NCI-H2227 treated with DMSO at 0.1 percent for 48 hours (cell line): ENCODE data around the gene RASAL3.
"Not testable (repeated sequence)": the region's sequence is repeated elsewhere in the genome, so short reads cannot be mapped to it uniquely, and the experiment has no call there.

Experiments used
- DNase-seq: peaks from one replicate; lab custom pipeline; 2025; lab: John Stamatoyannopoulos, UW

Gene RASAL3

DNA sequence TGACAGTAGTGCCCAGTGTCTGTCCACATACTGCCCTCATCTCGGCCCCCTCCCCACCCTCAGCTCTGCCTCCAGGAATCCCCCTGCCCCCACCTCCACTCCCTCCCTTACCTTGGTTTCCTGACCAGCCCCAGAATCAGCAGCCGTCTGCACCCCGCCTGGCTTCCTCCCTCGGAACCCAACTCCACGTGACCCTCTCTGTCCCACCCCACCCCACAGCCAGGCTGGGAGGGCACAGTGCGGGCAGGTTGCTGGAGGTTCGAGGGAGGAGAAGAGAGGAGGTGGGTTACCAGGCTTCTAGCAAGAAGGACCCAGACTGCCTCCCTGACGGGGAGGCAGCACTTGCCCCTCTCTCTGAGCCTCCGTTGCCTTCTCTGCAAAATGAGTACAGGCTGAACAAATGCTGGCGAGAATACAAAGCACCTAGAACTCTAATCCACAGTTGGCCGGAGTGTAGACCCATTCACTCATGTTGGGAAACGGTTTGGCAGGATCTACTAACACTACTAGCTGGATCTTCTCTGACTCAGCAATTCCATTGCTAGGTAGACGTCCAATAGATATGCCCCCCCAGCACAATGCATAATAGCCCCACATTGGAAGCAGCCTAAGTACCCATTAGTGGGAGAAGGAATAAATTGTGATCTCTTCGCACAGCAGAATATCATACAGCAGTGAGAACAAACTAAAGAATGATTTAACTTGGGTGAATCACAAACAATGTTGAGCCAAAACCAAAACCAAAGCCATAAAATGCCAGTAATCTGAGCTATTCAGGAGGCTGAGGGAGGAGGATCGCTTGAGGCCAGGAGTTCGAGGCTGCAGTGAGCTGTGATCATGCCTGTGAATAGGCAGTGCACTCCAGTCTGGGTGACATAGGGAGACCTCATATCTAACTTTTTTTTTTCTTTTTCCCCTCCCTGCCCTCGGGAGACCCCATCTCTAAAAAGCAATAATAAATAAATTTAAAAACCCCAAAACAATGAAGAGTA lies at the start of gene RASAL3:
TSS of gene RASAL3 (minus strand) at position 151 of the 992 bp plus-strand sequence. CDS start 186 bp downstream, outside the sequence.
- DNase-seq, result no peak

DNA sequence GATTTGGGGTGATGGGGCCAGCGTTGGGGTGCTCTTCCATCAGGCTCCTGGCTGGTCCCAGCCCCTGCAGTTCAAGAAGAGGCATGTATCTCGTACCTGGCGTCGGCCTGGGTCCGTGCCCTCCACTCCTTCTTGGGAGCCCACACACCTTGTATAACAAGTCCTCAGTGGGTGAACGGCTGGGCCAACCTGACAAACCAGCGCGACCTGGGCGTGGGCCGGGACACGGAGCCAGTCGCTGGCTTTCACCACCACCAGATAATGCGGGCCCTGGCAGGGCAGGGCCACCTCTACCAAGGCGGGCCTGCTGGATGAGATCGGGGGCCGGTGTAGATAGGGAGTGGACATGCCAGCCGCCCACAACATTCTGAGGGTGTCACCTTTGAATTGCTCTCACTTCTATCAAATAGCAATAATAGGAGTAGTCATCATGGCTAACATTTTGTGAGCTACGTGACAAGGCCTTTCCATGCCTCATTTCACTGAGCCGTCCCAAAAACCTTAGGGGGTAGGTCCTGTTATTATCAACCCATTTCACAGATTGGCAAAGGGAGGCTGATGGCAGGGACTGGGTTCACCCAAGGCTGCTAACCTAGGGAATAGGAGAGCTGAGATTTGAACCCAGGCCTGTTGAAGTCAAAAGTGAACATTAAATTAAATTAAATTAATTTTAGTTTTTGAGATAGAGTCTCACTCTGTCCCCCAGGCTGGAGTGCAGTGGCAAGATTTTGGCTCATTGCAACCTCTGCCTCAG lies 47.5 kb upstream of the RASAL3 start:
- no peak for DNase-seq

DNA sequence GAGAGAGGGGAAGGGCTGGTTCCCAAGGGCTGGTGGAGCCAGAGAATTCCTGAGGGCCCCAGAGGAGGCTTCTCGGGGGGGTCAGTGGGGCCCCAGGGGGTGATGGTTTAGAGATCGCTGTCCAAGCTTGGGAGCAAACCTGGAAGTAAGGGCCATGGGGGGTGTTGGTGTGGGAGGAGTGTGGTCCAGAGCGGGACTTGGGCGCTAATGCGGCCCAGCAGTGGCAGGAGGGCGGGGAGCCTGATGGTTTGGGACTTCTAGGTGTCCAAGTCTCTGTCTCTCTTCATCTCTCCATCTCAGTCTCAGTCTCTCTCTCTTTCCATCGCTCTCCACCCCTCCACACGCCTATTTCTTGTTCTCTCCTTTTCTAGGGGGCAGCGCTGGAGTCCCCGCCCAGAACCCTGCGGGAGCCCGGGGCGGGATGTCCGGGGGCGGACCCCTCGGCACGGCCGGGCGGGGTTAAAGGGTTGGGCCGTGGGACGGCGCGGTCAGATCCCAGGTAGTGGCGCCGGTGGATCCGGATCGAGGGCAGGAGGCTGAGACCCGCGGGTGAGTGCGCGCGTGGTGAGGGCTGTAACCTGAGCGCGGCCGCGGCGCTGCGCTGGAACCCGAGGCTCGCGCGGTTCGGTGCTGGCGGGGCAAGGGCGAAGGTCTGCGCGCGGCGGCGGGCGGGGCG lies 43.8 kb upstream of the RASAL3 start, which contains the start of gene CYP4F22:
TSS of gene CYP4F22 (plus strand) at position 491 of the 676 bp plus-strand sequence. CDS start 16,812 bp downstream, outside the sequence.
- DNase-seq, result no peak

DNA sequence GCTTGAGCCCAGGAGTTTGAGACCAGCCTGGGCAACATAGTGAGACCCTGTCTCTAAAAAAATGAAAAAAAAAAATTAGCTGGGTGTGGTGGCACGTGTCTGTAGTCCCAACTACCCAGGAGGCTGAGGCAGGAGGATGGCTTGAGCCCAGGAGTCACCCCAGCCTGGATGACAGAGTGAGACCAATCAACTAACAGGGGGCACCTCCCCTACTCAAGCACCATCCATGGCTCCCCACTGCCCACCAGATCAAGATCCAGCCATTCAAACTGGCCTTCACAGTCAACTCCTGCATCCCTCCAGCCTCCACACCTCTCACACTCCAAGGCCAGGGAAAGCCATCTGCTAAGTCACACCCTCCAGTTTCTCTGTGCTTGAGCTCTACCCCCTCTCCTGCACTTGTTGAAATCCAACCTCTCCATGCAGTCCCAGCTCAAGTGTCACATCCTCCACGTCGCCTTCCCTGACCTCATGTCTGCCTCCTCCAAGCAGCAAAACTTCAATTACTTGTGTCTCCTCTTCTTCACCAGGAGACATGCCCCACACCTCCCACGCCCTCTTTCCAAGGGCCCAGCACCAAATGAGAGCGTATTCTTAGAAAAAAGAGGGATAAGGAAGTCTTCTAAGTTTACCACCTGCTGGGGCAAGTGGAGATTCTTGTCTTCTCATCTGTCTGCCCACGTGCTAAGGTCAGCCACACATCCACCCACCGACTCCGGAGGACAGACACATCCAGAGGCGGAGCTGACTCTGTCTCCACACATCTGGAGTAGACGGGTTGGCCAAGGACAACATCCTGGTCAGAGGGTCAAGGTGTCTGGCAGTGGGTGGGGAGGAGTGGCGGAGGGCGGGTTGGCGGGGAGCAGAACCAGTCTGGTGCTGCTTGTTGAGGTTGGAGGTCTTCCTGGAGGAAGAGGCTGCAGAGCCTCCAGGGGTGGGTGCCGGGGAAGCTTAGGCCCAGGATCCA lies 43.0 kb upstream of the RASAL3 start:
- DNase-seq, result no peak

DNA sequence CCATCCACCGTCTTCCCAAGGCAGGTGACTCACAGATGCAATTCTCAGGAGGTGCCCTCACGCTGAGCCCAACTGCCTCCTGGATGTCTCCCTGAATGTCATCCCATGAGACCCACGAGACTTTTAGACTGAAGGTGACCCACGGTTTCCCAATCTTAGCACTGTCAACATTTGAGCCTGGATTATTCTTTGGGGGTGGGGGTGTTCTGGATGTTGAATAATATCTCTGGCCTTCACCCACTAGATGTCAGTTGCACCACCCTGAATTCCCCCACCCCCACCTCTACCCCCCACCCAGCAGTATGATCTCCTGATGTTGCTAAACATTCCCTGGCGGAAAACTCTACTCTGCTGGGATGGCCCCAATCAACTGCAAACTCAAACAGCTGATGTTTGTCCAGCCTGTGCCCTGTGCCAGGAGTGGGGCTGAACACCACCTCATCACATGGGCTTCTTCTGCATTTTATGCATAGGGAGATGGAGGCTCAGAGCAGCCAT lies 41.8 kb upstream of the RASAL3 start:
- DNase-seq, result no peak

DNA sequence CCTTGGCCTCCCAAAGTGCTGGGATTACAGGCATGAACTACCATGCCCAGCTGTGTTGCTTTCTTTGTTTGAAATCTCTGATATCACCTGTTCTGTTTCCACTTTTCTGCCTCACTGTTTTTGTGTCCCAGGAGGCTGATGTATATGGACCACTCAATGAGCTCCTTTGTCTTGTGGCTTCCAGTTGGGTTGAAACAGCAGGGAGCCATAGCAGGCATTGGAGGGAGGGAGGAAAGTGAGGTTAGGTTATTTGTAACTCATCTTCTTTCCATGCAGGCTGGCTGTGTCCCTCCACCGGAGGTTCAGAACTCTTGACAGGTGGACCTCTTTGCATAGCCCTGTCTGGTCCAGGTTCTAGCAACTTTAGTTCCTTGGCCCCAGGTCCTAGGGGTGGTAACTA lies 37.9 kb upstream of the RASAL3 start:
- no peak for DNase-seq

DNA sequence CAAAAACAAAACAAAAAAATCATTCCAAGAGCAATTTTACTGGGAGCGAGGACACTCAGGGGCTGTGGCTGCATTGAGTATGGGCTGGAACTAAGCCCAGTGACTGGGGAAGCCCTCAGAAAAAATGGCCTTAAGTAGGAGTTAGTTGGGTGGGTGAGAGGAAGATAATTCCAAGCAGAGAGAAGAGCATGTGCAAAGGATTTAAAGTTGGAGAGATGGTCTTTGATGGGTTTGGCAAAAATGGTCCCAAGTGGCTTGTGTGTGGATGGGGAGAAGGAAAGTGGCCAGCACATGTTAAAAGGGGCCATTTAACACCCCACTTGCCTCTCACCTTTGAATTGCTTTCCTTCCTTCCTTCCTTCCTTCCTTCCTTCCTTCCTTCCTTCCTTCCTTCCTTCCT lies 37.3 kb upstream of the RASAL3 start:
- DNase-seq, result no peak

DNA sequence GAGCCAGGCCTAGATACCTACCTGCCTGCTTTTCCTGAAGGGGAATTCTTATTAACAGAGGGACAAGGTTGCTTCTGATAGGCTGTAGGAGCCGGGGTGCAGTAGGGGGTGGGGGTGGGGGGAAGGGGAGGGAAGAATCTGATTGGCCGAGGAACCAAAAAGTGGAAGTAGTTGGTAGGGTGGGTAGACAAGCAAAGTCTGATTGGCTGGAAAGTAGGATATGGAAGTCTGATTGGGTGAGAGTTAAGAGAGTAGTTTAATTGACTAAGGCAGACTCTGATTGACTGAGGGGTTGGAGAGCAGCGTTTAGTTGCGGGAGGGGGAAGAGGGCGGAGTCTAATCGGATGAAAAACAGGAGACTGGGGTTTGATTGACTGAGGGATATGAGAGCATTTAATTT lies 34.6 kb upstream of the RASAL3 start:
- no peak for DNase-seq

DNA sequence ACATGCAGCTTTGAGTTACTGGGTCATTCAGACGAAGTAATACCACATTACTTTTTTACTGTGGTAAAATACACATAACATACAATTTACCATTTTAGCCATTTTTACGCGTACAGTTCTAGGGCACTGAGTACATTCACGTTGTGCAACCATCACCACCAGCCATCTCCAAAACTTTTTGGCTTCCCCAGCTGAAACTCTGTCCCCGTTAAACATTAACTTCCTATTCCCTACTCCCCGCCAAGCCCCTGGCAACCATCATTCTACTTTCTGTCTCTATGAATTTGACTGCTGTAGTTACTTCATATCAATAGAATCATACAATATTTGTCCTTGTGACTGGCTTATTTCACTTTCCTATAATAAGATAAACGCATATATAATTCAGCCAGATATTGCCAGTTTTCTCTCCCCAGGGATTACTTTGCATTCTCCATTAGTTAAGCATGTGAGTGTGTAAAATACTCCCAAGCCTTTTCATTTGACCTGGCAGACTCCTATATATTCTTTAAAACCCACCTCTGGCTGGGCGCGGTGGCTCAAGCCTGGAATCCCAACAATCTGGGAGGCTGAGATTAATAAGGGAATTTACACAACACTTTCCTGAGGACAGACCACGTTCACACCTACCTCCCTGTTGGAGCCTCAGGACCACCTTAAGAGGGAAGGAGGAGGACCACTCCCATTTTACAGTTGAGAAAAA lies 34.0 kb upstream of the RASAL3 start:
- no peak for DNase-seq

DNA sequence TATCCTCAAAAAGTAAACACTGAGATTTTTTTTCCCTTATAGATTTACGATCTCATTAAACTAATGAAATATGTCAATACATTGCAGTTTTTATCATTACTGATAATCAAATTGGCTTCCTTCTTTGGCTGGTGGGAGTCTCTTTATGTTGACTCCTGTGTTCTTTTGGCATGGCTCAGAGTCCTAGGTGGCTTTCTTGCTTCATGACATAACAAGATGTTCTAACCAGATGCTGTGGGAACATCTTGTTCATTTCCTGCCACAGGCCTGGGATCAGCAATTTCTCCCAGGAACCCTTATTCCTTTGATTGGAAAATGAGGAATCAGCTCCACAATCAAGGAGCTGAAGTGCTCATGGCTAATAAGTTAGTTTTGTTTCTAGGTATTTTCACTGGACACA lies 30.8 kb upstream of the RASAL3 start:
- no peak for DNase-seq

DNA sequence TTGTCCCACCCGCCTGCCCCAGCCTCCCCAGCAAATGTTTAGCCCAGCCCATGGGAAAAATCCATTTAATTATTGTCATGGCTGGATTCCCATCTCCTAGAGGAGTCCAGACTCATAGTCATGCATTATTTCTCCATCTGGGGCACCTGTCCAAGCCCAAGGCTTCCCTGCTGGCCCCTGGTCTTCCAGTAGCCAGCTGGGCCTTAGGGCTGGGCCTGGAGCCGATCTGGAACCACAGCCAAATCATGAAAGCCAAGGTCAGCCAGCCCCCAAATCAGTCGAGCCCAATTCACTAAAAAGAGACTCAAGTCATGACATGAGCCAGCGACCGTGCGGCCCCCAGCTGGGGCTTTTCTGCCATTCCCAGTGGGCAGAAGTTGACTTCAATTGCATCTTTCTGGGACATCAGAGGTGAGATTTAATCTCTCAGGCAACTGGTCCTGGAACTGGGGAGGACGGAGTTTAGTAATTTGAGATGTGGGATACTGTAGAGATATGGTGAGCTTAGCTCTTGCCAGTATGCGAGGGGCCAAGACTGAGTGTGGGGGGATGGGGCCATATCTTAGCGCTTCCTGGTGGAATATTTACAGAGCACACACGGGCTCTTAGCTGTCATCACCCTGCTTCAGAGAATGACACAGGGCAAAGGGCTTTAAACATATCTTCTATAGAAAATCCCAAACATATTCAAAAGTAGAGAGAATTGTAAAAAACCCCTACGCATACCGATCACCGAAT lies 24.3 kb upstream of the RASAL3 start:
- DNase-seq, result no peak

DNA sequence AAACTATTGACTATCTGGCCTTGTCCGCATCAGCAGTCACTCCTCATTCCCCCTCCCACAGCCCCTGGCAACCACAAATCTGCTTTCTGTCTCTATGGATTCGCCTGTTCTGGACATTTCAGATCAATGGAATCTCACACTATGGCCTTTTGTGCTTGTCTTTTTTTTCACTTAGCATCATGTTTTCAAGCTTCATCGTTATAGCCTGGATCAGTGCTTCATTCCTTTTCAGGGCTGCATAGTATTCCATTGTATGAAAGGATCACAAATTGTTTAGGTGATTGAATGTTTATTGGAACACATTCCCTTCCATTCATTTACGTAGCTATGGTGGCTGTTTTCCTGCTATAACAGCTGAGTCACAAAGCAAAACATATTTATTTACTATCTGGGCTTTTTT lies 22.7 kb upstream of the RASAL3 start:
- DNase-seq, result no peak

DNA sequence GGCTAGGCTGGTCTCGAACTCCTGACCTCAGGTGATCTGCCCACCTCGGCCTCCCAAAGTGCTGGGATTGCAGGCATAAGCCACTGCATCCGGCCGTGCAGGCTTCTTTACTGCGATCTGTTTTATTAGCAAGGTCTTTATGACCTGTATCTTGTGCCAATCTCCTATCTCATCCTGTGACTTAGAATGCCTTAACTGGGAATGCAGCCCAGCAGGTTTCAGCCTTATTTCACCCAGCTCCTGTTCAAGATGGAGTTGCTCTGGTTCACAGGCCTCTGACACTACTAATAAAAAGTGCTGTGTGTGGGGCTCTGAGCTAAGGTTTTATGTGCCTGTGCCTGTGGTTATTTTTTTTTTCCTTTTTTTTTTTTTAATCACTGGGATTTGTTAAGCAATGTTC lies 21.4 kb upstream of the RASAL3 start:
- not testable (repeated sequence) for DNase-seq

DNA sequence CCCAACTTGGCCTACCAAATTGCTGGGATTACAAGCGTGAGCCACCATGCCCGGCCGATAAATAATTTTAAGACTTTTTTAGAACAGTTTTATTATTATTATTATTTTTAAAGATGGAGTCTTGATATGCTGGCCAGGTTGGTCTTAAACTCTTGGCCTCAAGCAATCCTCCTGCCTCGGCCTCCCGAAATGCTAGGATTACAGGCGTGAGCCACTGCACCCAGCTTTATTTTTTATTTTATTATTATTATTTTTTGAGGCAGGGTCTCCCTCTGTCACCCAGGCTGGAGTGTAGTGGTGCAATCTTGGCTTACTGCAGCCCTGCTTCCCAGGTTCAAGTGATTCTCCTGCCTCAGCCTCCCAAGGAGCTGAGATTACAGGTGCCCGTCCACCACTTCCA lies 16.7 kb upstream of the RASAL3 start:
- not testable (repeated sequence) for DNase-seq

DNA sequence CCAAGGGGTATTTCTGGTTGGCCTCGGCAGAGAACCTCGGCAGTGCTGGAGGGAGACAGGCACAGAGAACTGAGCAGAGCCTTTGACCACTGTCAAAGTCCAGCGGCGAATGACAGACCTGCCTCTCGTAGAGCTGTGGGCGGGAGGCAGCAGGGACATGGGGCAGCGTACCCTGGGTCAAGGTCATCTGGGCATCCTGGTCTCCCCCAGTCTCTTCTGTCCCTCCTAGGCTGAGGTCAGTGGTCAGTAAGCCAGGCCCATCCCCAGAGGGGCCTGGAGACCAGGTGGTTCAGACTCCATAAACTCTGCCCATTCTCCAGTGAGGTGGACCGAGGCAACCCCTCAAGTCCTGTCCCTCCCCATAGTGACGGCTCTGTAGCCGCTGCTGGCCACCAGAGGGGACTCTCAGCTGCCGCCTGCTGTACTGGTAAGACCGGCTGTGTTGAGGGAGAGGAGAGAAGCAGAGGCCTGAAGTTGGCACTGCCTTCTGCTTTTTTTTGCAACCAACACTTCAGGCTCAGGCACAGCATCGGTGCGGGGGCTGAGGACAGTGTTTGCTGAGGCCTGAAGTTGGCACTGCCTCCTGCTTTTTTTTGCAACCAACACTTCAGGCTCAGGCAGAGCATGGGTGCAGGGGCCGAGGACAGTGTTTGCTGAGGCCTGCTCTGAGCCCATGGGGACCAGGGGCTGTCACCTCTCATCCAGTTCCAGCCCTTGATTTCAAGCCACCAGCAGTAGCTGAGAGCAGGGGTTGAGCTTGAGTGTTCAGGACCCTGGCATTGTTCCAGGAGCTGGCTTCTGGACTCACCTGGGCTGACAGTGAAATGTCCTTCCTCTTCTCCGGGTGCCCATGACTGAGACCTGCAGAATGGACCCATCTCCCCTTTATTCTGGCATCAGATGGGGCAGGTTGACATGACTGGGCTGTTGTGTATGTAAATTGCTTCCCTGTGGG lies 15.3 kb upstream of the RASAL3 start, which contains the start of gene PGLYRP2:
TSS of gene PGLYRP2 (minus strand) at position 111 of the 955 bp plus-strand sequence. CDS start 130 bp downstream, outside the sequence.
- DNase-seq, result no peak

DNA sequence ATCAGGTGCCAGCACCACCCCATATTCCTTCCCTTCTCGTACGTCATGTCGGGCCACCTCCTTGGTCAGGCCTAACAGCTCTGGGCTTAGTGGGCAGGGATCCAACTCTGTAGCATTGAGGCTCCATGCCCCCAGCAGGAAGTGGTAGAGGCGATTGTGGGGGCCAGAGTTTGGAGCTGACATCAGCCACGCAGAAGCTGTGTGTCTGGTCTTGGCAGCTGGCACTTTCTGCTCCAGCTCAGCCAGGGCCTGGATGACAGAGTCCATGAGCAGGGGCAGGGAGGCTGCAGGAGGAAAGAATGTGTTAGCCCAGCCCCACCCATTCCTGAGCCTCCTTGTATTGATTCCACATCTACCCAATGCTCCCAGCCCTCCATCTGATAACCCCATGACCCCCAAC lies 12.0 kb upstream of the RASAL3 start:
- no peak for DNase-seq

DNA sequence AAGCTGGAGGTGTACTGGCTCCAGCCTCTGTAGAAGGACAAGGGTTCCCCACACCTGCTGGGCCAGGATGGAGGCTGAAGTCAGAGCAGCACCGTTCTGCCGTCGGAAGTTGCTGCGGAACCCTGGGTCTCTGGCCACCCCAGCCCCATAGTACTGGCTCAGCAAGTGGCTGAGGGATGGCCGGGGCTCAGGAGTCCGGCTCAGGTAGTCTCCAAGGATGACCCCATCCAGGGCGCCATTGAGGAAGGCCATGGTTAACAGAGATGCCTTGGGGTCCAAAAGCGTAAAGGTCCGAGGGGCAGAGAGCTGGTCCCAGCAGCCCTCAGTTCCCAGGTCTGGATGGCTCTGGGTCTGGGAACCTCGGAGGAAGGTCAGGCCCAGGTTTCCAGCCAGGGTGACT lies 11.3 kb upstream of the RASAL3 start:
- DNase-seq, result no peak

DNA sequence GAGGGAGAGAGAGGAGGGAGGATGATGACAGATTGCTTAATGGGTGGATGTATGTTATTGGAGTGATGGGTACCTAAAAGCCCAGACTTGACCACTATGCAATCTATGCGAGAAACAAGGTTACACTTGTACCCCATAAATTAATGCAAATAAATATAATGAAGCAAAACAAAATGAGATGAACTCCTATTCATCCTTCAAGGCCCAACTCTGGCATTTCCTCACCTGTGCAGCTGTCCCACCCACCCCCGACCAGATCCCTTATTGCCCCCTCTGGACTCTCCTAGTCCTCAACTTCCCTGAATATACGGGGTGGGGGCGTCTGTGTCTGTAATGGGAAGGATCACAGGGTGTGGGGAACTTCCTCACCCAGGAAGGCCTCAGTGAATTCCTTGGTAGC lies 10.8 kb upstream of the RASAL3 start:
- DNase-seq, result no peak
